Measurements from ENCODE around the gene XRCC4.

- TF ChIP-seq POLR2AphosphoS5 (IDR thresholded peaks at IDR 0.05) (no peak), POLR2A (IDR thresholded peaks at IDR 0.05) (no peak)
These were observed 69.1 kb downstream of the XRCC4 start for GRCh38 chr5:83146441-83146840.

All from breast epithelium (tissue), 3 donors.